WTC11 (cell line): ENCODE measurements around the gene FOXQ1.

Experiments used
- AFF4 ChIP-seq: sonication (generic); formaldehyde crosslinking; IDR thresholded peaks from 2 replicates; pipeline ENCODE4 v1.8.1; 2023; ENCODE audit warnings: mild to moderate bottlenecking, missing genetic modification reagents, borderline replicate concordance
- ATF3 ChIP-seq: sonication (generic); formaldehyde crosslinking; conservative IDR thresholded peaks from 2 replicates; pipeline ENCODE4 v1.8.1; 2022; ENCODE audit warnings: mild to moderate bottlenecking, missing genetic modification reagents
- CBFB ChIP-seq: sonication (generic); formaldehyde crosslinking; IDR thresholded peaks from 2 replicates; pipeline ENCODE4 v1.8.1; 2022; ENCODE audit warnings: mild to moderate bottlenecking, low read depth, missing genetic modification reagents
- CREB1 ChIP-seq: sonication (generic); formaldehyde crosslinking; IDR thresholded peaks from 2 replicates; pipeline ENCODE4 v1.8.0; 2023; ENCODE audit warnings: mild to moderate bottlenecking, missing genetic modification reagents
- ESRRA ChIP-seq: sonication (generic); formaldehyde crosslinking; IDR thresholded peaks from 2 replicates; pipeline ENCODE4 v1.8.1; 2022; ENCODE audit warnings: mild to moderate bottlenecking, missing genetic modification reagents, borderline replicate concordance
- JUN ChIP-seq: sonication (generic); formaldehyde crosslinking; IDR thresholded peaks from 2 replicates; pipeline ENCODE4 v1.8.0; 2023; ENCODE audit warnings: mild to moderate bottlenecking, missing genetic modification reagents
- NR2C2 ChIP-seq: sonication (generic); formaldehyde crosslinking; IDR thresholded peaks from 2 replicates; pipeline ENCODE4 v1.8.0; 2022; ENCODE audit warnings: mild to moderate bottlenecking, missing genetic modification reagents
- NR3C1 ChIP-seq: sonication (generic); formaldehyde crosslinking; conservative IDR thresholded peaks from 2 replicates; pipeline ENCODE4 v1.8.1; 2023; ENCODE audit warnings: low read depth, mild to moderate bottlenecking, missing genetic modification reagents
- SP1 ChIP-seq: sonication (generic); formaldehyde crosslinking; conservative IDR thresholded peaks from 2 replicates; pipeline ENCODE4 v1.8.1; 2022; ENCODE audit warnings: missing genetic modification reagents
- ZNF121 ChIP-seq: sonication (generic); formaldehyde crosslinking; IDR thresholded peaks from 2 replicates; pipeline ENCODE4 v1.8.0; 2023; ENCODE audit warnings: missing genetic modification reagents
- ZNF416 ChIP-seq: fragments of 250-450 bp; sonication (Bioruptor Pico); IDR thresholded peaks from 2 replicates; pipeline ENCODE4 v1.9.0; 2021; ENCODE audit warnings: mild to moderate bottlenecking, inconsistent platforms
- TF ChIP-seq, protein P1 (sequence below): fragments of 200-600 bp; IDR thresholded peaks from 2 replicates; pipeline ENCODE4 v1.8.0; 2022; ENCODE audit warnings: antibody characterized with exemption
- TF ChIP-seq, protein P2 (sequence below): sonication (generic); formaldehyde crosslinking; IDR thresholded peaks from 2 replicates; pipeline ENCODE4 v1.8.0; 2023; ENCODE audit warnings: missing genetic modification reagents, mild to moderate bottlenecking, borderline replicate concordance

DNA sequence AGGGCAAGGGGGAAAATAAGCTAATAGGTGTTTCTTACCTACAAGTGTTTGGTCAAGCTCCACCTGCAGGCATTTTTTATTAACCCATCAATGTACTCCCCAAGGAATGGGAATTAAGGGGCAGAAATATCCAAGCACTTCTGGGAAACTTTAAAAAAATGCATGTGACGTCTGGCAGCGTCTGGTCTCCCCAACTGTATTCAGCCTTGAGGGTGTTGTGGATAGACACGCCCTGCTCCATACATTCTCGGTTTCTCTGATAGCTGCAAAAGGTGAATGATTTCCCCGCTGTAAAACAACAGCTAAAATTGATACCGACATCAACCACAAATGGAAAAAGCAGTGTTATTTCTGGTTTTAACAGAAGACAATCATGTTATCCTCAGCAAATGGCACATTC, 2.5 kb upstream of the FOXQ1 start:
- TF ChIP-seq AFF4 (CRISPR knock-in tag) (no peak), ESRRA (CRISPR knock-in tag) (no peak), SP1 (CRISPR knock-in tag) (no peak), ZNF121 (CRISPR knock-in tag) (no peak), CREB1 (CRISPR knock-in tag) (no peak), NR3C1 (no peak), ZNF416 (no peak), NR2C2 (CRISPR knock-in tag) (no peak), CBFB (CRISPR knock-in tag) (no peak), ATF3 (CRISPR knock-in tag) (no peak), JUN (no peak)
- TF ChIP-seq, protein P1, sequence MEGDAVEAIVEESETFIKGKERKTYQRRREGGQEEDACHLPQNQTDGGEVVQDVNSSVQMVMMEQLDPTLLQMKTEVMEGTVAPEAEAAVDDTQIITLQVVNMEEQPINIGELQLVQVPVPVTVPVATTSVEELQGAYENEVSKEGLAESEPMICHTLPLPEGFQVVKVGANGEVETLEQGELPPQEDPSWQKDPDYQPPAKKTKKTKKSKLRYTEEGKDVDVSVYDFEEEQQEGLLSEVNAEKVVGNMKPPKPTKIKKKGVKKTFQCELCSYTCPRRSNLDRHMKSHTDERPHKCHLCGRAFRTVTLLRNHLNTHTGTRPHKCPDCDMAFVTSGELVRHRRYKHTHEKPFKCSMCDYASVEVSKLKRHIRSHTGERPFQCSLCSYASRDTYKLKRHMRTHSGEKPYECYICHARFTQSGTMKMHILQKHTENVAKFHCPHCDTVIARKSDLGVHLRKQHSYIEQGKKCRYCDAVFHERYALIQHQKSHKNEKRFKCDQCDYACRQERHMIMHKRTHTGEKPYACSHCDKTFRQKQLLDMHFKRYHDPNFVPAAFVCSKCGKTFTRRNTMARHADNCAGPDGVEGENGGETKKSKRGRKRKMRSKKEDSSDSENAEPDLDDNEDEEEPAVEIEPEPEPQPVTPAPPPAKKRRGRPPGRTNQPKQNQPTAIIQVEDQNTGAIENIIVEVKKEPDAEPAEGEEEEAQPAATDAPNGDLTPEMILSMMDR = no peak
- TF ChIP-seq, protein P2, sequence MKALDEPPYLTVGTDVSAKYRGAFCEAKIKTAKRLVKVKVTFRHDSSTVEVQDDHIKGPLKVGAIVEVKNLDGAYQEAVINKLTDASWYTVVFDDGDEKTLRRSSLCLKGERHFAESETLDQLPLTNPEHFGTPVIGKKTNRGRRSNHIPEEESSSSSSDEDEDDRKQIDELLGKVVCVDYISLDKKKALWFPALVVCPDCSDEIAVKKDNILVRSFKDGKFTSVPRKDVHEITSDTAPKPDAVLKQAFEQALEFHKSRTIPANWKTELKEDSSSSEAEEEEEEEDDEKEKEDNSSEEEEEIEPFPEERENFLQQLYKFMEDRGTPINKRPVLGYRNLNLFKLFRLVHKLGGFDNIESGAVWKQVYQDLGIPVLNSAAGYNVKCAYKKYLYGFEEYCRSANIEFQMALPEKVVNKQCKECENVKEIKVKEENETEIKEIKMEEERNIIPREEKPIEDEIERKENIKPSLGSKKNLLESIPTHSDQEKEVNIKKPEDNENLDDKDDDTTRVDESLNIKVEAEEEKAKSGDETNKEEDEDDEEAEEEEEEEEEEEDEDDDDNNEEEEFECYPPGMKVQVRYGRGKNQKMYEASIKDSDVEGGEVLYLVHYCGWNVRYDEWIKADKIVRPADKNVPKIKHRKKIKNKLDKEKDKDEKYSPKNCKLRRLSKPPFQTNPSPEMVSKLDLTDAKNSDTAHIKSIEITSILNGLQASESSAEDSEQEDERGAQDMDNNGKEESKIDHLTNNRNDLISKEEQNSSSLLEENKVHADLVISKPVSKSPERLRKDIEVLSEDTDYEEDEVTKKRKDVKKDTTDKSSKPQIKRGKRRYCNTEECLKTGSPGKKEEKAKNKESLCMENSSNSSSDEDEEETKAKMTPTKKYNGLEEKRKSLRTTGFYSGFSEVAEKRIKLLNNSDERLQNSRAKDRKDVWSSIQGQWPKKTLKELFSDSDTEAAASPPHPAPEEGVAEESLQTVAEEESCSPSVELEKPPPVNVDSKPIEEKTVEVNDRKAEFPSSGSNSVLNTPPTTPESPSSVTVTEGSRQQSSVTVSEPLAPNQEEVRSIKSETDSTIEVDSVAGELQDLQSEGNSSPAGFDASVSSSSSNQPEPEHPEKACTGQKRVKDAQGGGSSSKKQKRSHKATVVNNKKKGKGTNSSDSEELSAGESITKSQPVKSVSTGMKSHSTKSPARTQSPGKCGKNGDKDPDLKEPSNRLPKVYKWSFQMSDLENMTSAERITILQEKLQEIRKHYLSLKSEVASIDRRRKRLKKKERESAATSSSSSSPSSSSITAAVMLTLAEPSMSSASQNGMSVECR (CRISPR knock-in tag) = no peak
